ENCODE data around the gene DIPK1B. TPM values are rescaled to one million over a fixed set of nuclear protein-coding genes. Genes with fewer than 3 reads are reported as not detected.

The DIPK1B gene
- polyA plus RNA-seq, 1 donor from 2014 or later: 65.1 TPM

- Histone ChIP-seq H2AFZ (ENCODE audit: low read depth, low read length) (no peak overlapping the region), H3K27ac (ENCODE audit: low read length) (peak overlapping the region; percentile 31), H3F3A (ENCODE audit: insufficient read depth, low read length, poor library complexity, severe bottlenecking) (no peaks in the 10 kb centered on the region), H3K79me2 (replicated peaks; ENCODE audit: insufficient read depth, low read length) (peaks cover 29% of the 10 kb centered on the region), H3K4me3 (ENCODE audit: low read length) (peak overlapping the region; percentile 92), H3K27me3 (ENCODE audit: insufficient read depth, low read depth, low read length) (no peaks in the 10 kb centered on the region), H3K36me3 (ENCODE audit: insufficient read depth, low read length) (no peaks in the 10 kb centered on the region), H3K4me2 (ENCODE audit: low read length) (peak overlapping the region; percentile 98), H3K9ac (ENCODE audit: low read length) (peak overlapping the region; percentile 82), H3K9me3 (ENCODE audit: low read length) (no peaks in the 10 kb centered on the region), H4K20me1 (ENCODE audit: insufficient read depth) (no peaks in the 10 kb centered on the region), H3K9me2 (ENCODE audit: insufficient read depth, low read length) (no peaks in the 10 kb centered on the region)
- TF ChIP-seq SMC3 (conservative IDR thresholded peaks at IDR 0.05; ENCODE audit: poor library complexity): no peak
- no peak for TF ChIP-seq EP300 (conservative IDR thresholded peaks at IDR 0.05; ENCODE audit: poor library complexity, severe bottlenecking)
- no peak for TF ChIP-seq REST (IDR thresholded peaks at IDR 0.05; ENCODE audit: borderline replicate concordance)
- TF ChIP-seq RAD21 (conservative IDR thresholded peaks at IDR 0.05): no peak
- TF ChIP-seq CTCF (IDR thresholded peaks at IDR 0.05; ENCODE audit: poor library complexity, severe bottlenecking): no peak
- no peak for TF ChIP-seq EZH2 (IDR thresholded peaks at IDR 0.05; ENCODE audit: borderline replicate concordance, insufficient read depth, low read length, poor library complexity, severe bottlenecking)
- TF ChIP-seq MXI1 (conservative IDR thresholded peaks at IDR 0.05; ENCODE audit: poor library complexity, severe bottlenecking): peak; percentile 18
Measured at GRCh38 chr9:136712690-136713544, 545 bp downstream of the DIPK1B start.

GRCh38 chr9:136713550-136713949, 1.2 kb downstream of the DIPK1B start:
- peaks cover 29% of the 10 kb centered on the region for H3K79me2 ChIP-seq (replicated peaks; ENCODE audit: insufficient read depth, low read length)
- H3K27me3 ChIP-seq (ENCODE audit: insufficient read depth, low read depth, low read length): no peaks in the 10 kb centered on the region
- H3F3A ChIP-seq (ENCODE audit: insufficient read depth, low read length, poor library complexity, severe bottlenecking): no peaks in the 10 kb centered on the region
- no peaks in the 10 kb centered on the region for H3K9me2 ChIP-seq (ENCODE audit: insufficient read depth, low read length)
- no peaks in the 10 kb centered on the region for H3K9me3 ChIP-seq (ENCODE audit: low read length)
- H2AFZ ChIP-seq (ENCODE audit: low read depth, low read length): no peak overlapping the region
- H3K27ac ChIP-seq (ENCODE audit: low read length): peak overlapping the region; percentile 31
- peak overlapping the region; percentile 98 for H3K4me2 ChIP-seq (ENCODE audit: low read length)
- peak overlapping the region; percentile 92 for H3K4me3 ChIP-seq (ENCODE audit: low read length)
- no peak for TF ChIP-seq REST (IDR thresholded peaks at IDR 0.05; ENCODE audit: borderline replicate concordance)
- TF ChIP-seq TAF1 (IDR thresholded peaks at IDR 0.05; ENCODE audit: low read depth): no peak
- TF ChIP-seq MXI1 (conservative IDR thresholded peaks at IDR 0.05; ENCODE audit: poor library complexity, severe bottlenecking): no peak
- no peak for TF ChIP-seq EP300 (conservative IDR thresholded peaks at IDR 0.05; ENCODE audit: poor library complexity, severe bottlenecking)
- no peak for TF ChIP-seq EZH2 (IDR thresholded peaks at IDR 0.05; ENCODE audit: borderline replicate concordance, insufficient read depth, low read length, poor library complexity, severe bottlenecking)
- TF ChIP-seq SMC3 (conservative IDR thresholded peaks at IDR 0.05; ENCODE audit: poor library complexity): no peak
- no peak for TF ChIP-seq CTCF (IDR thresholded peaks at IDR 0.05; ENCODE audit: poor library complexity, severe bottlenecking)
- TF ChIP-seq POLR2AphosphoS5 (IDR thresholded peaks at IDR 0.05): no peak
- no peak for TF ChIP-seq RAD21 (conservative IDR thresholded peaks at IDR 0.05)
- no peaks in the 10 kb centered on the region for H4K20me1 ChIP-seq (ENCODE audit: insufficient read depth)
- peak overlapping the region; percentile 82 for H3K9ac ChIP-seq (ENCODE audit: low read length)
- H3K36me3 ChIP-seq (ENCODE audit: insufficient read depth, low read length): no peaks in the 10 kb centered on the region

All from neural cell (in vitro differentiated cells).